ENCODE measurements around the gene CROCC2.

The CROCC2 gene

DNA sequence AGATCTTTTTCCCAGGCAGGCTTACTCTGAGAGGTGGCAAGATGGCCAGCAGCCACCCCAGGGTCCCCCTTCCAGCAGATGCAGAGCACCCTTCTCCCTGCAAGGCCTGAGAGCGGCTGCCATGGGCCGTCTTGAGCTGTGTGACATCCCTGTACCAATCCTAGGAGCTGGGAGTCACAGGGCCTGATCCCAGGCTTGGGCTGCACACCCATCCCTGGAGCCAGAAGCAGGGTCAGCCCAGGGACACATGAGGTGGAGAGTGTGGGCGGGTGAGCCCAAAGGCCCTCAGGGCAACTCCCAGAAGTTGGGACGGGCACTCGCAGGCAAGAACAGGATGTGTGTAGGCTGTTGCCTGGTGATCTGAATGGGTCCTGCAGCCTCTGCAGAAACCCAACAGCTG is 40.5 kb downstream of the CROCC2 start:
- peak; percentile 57 for DNase-seq

DNA sequence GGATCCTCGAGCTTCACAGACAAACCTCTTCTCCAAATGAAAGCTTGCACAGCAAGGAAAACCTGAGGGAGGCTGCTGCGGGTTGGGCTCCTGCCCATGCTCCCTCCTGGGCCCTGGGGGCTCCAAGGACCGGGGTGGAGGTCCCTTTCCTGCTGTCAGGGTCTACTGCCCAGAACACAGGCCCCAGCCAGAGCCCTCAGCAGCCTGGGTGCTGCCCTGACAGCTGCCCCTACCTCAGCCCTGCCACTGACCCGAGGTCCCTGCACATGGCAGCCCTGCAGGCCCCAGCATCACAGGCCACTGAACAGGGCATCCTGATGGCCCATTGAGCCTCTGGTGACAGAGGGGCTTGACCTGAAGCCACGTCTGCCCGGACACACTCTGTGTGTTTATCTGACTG is 41.0 kb downstream of the CROCC2 start:
- no peak for DNase-seq

DNA sequence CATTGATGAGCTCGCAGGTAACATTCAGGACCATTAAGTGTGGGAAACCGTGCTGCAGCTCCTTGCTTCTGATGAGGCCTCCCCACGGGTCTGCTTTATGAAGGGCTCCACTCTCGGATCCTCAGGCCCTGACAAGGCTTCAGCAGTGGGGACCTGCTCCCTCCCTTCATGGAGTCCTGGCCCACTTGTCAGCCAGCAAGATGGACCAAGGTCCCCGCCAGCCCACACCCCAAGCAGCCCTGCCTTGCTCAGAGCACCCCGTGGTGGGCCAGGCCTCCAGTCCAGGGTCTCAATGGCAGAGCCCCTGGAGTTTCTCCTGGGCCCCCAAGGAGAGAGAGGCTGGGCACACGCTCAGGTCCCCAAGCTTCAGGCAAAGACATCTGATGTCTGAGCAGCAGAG is 41.5 kb downstream of the CROCC2 start:
- DNase-seq: no peak

DNA sequence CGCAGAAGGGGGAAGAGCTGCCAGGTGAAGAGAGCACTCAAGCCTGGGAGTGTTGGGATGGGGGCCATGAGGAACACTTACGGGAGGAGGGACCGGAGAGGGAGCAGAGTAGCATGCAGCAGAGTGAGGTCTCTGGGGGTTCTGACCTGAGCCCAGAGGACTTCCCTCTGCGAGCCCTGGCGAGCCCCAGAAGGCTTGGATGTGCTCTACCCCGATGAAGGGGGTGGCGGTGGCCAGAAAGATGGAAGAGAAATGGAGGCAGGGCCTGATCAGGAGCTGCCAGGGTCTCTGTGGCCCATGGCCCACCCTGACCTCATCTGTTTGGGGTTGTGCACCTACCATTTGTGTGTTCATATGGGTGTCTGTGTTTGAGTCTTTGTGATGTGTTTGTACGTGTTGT is 42.0 kb downstream of the CROCC2 start:
- DNase-seq: no peak

DNA sequence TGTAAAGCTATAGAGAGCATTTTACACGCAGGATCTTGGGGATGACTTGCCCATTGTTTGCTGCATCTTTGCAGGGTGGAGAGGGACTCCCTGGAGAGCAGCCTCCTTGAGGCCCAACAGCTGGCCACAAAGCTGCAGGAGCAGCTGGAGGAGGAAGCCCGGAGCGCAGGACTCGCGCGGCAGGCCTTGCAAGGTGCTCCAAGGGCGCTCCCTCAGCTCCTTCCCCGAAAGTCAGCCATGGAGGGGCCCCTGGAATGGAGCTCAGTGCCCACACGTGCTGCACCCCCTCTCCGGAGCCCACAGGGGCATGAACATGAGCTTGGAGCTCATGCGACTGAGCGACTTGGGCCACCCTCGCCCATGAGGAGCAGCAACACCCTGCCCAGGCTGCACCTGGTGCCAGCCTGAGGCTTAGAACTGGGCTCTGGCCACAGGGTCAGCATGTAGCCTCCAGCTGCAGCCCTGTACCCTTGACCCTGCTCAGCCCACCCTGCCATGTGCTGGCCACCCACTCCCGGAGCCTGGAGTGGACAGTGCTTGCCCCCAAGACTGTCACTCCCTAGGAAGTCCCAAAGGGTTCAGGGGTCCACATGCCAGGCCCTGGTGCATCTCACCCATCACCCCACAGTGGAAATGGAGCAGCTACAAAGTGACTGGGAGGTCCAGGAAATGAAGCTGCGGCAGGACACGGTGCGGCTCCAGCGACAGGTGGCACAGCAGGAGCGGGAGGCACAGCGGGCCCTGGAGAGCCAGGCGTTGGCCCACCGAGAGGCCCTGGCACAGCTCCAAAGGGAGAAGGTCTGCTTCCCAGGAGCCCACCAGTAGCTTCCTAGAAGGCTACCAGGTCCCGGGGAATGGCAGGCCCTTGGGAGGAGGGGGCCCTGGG is 43.0 kb downstream of the CROCC2 start:
- no peak for DNase-seq

DNA sequence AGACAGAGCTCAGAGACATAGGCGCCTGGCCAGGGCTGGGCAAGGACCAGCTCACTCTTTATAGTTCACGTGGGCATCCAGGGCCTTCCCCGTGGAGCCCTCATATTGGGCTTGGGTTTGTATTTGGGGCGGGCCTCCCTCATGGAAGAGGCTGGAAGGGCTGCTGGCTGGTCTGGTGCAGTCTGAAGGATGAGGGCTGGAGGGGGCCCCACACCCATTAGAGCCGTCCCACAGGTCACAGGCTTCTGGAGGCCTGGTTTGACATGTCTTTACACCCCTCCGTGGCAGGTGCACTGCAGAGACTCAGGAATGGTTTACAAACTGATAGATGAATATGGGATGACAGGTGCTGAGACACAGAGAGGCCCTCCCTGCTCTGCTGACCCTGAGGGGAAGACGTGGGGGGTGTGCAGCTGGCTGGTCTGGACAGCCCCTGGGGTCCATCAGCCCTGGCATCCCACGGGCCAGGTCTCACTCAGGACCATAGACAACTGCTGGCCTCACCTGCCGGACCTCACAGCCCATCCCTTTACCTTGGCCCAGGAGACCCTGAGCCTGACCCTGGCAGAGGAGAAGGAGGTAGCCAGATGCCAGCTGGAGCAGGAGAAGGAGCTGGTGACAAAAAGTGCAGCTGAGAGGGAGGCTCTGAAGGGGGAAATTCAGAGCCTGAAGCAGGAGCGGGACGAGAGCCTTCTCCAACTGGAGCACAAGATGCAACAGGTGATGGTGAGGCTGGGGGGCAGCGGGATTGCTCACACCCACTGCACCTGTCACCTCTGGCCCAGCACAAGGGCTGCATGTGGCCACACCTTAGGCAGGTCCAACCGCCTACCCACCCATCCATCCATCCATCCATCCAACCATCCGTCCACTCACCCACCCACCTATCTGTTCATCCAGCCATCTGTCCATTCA is 43.9 kb downstream of the CROCC2 start:
- DNase-seq: no peak

DNA sequence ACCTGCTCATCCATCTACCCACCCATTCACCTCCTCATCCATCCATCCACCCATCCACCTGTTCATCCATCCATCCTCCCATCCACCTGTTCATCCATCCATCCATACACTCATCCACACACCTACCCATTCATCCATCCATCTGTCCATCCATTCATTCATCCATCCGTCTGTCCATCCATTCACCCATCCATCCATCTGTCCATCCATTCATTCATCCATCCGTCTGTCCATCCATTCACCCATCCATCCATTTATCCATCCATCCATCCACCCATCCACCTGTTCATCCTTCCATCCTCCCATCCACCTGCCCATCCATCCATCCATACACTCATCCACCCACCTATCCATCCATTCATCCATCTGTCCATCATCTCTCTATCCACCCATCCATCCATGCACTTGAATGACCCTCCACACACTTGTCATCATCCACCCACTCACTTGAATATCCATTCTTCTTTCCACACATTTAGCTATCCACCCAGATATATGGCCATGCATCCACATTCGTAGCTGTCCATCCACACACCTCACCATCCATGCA is 45.0 kb downstream of the CROCC2 start:
- no peak for DNase-seq

DNA sequence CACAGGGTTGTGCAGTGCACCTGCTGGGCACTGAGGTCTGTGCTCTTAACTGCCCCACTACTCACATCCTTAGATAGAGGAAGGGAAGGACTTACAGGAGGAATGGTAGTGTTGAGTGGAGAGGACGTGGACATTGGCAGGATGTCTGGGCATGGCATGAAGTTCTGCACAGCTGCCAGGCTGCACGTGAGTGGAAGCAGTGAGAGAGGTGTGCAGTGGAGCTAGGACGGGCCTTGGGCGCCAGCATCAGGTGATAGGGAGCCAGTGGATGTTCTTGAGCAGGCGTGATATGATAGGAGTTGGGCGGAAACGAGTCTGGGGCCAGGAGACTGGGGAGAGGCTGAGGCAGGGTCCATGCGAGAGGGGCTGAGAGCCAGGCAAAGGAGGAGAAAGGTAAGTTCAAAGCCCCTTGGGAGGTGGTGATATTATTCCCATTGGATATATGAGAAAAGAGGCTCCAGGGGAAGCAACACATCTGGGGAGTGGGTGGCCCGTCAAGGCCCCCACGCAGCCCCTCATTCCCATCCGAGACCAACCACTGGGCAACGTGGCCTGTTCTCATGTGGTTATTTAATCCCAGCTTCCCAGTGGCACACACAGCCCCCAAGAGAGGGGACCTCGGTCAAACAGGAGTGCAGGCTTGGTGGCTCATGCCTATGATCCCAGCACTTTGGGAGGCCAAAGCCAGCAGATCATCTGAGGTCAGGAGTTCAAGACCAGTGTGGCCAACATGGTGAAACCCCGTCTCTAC is 46.5 kb downstream of the CROCC2 start:
- DNase-seq: no peak

DNA sequence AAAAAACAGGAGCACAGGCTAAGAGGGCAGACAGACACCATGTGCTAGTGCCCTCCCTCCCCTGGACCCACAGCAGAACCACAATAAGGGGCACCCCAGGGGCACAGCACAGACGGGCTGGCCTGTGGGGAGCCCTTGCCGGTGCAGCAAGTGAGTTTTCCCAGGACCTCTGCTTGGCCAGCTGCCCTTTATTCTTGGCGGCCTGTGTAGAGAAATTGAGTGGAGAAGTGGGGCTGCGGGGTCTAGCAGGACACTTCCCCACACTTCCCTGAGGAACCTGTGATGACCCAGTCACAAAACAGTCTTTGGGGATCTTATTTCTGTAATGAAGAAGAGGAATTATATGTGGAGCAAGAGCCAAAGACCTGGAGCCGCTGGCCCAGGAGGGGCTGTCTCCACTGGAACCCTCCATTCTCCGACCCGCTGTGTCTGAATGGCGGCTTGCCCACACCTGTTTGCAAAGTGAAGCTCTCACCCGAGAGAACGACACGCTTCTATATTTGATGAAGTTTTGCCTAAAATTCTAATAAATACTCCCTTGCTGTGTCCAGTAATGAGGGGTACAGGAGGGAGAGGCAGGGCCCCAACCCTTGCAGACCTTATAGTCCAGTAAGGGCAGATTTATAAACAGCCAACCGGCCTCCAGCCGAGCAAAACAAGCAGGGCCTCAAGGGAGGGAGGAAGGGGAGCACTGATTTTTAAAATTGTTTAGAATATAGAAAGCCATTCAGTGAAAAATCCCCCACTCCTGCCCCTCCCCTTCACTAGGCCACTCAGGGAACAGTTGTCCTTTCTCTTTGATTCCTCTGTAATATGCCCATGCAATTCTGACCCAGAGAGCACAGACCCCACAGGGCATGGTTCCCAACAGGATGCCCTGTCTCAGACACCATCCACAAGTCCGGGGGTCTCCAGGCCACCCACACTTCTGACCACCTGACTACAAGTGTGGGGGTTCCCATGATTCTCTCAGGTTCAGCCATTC is 47.6 kb downstream of the CROCC2 start:
- no peak for DNase-seq

DNA sequence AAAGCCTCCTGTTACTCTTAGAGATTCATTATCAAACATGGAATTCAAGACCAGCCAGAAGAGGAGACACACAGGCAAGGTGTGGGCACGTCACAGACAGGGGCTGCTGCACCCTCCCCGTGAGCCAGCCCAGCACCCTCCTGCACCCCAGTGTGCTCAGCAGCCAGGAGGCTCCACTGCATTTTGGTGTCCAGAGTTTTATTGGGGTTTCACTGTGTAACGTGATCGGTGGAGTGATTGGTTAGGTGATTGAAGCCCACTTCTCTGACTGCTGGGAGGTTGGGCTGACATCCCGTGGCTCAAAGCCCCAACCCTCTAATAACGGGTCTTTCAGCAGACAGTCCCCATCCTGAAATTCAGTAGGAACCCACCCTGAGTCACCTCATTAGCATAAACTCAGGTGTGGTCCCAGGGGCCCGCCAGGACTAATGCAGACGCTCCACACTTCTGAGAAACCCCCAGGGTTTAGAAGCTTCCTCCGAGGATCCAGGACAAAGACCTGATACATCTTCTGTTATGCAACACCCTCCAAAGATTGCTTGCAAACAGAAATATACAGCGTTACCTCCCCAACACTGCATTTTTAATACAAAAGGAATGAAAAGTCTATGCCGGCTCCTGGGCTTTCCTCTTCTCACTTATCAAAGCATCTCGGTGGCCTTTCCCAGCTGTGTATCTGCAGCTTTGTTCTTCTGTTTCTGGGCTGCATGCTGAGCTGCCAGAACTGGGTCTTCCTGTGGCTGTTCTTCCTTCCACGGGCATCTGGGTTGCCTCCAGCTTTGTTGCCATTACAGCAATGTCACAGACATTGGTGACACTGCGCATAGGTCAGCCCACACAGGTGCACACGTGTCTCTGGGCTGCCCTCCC is 48.5 kb downstream of the CROCC2 start:
- DNase-seq: no peak

DNA sequence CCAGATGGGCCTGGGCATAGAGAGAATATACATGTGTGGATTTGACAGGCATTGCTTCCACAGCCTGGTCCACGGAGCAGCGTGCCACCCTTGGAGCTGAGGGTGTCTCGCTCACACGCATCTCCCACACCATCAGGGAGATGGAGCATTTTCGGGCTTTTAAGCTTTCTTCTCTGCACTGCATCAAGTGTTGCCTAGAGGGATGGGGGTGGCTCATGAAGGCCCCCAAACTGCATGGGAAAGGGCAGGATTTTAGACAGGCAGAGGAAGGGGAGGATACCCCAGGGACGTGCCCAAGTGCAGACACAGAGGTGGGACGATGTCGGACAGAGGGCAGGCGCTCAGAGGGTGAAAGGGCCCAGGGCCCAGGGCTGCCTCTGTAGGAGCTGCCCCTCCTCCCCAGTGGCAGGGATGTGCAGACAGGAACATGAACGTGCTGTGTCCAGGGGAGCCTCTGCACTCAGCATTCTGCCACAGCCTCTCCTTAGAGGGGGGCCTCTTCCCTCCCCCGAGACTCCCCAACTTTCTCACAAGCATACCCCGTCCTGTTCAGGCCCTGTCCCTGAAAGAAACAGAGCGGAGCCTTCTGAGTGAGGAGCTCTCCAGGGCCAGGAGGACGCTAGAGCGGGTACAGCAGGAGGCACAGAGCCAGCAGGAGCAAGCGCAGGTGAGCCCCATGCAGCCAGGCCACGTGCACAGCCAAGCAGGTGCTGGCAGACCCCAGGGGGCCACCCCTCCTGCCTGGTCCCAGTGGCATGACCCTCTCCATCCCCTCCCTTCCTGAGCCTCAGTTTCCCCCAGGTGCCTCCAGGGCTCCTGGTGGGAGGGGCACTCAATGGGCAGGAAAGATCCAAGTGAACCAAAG is 49.4 kb downstream of the CROCC2 start:
- no peak for DNase-seq

DNA sequence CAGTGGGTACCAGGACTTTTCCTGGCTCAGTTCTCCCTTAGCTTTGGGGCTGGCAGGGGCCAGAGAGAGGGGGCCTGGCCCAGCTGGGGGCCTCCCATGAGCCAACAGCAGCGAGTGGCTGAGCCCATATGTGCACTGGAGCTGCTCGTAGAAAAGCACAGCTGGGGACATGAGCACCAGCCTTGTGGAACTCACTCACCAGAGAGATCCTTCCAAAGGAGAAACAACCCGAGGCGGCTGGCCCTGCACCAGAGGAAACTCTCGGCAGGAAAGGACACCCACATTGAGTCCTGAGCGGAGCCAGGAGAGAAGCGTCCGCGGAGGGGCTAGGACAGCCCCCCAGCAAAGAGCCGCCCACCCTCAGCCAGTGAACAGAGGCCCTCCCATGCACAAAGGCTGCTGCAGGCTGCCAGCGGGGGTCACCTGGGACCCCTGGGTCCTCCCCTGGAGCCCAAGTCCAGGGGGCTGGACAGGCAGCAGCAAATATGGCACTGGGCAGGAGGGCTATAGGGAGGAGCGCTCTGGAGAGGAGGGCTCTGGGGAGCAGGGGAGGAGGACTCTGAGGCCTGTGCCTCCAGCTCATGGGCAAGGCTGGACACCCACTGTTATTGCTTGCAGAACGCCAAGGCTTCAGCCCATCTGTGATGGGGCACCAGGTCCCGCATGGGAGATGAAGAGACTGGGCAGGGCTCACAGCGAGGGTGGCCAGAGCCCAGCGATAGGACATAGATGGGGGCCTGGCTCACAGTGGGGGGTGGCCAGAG is 50.2 kb downstream of the CROCC2 start:
- no peak for DNase-seq

DNA sequence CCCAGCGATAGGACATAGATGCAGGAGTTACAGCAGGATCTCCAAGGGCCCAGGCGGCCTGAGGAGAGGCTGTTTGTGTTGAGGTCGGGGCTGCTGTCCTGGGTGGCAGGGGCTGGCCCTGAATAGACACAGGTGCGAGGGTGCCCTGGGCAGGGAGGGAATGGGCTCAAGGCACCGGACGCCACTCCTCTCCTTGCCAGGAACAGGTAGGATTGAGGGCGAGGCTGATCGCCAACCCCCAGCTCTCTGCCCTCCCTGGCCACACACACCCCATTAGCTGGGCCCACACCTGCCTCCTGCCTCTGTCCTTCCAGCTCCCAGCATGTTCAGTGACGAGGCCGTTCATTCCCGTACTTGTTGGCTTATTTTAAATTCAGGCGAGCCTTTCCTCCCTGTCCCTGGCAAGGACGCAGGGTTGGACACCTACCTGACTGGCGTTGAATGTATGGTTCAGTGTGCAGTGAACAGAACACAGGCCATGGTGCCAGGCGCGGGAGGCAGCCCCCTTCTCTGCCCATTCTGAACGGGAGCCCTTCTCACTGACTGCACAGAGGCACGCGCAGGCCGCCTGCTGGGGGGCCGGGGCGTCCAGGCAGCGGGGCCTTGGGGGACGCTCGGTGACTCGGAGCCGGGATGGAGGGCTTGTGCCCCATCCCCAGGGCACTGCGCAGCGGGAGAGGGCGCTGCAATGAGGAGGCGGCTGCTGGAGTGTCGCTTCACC is 51.0 kb downstream of the CROCC2 start:
- no peak for DNase-seq

DNA sequence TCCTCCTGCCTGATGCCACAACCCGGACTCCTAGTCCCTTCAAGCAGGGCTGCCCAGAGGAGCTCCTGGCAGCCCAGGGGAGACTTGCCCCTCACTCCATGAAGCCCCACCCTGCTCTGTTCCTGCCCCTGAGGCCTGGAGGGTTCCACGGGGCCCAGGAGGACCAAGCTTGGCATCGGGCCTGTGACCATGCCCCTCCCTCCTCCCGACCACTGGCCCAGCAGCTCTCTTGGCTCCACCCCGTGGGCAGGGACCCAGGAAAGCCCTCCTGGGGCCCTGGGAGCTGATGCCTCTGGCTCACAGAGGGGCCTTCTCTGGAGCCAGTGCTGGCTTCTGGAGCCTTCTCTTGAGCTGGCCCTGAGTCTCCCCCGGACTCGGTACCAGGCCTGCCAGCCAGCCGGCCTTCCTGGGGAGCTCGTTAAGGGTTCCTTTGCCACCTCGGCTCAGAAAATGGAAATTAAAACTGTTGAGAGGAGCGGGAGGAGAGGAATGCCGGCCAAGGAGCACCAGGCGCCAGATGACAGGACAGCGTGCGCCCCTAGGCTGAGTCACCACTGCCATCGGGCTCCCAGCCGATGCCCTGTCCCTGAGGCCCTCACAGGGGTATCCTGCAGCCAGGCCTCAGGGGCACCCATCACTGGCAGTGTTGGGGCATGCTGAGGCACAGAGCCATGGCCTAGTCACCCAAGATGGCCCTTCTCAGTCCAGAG is 51.7 kb downstream of the CROCC2 start:
- DNase-seq: no peak

DNA sequence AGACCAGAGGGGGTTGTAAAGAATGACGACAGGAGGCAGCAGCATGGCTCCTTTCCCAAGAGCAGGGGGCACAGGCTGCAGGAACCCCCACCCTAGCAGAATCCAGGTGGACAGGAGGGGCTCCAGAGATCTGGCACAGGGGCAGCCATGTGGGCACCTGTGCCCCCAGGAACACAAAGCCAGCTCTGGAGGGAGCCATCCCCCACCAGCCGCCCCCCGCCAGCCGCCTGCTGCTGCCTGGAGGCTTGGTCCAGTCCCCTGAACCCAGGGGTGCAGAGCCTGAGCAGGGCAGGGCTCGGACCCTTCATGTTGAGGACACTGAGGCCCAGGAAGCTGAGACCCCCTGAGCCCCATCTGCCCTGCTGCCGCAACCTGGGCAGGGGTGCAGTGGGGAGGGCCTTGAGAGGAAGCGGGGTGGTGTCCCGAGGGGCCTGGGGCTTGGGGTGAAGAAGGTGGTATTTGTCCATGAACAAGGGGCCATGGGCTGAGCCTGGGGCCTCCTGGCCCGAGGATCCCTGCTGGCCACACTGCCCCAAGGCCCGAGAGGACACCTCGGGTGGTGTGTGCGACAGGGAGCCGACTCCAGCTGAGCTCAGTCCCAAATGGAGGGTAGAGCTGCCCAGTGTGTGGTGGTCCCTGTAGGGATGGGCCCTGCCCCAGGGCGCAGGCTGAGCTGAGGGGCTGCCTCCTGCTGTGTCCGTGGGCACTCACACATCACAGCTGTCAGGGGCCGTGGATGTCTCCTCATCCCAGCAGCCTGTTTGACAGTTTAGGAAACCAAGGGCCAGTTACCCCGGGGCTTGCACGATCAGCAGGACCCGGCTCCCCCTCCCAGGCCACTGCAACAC is 52.5 kb downstream of the CROCC2 start:
- DNase-seq: no peak

DNA sequence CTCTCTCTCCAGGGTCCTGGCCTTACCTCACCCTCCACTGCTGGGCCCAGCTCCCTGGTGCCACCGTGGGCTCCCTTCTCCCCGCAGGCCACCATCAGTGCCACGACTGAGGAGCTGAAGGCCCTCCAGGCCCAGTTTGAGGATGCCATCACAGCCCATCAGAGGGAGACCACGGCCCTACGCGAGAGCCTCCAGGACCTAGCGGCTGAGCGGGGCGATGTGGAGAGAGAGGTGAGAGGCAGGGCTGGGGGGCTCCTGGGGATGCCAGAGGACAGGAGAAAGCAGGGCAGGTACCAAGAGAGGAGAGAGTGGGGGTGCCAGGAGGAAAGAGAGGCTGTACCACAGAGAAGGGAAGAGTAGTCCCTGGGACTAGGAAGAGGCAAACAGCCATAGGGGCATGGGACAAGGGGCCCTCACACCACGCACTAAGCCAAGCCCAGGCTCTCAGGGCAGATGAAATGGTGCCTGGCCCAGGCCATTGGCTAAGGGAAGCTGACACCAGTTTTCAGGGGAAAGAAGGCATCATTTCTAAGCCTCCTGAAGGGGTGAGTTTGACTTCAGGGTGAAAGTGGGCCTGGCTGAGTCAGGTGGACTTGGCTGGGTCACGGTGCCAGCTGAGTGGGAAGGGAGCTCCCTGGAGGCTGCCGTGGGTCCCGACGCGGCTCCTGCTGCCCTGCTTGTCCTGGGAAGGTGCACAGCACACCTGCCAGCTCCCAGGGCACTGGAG is 53.2 kb downstream of the CROCC2 start:
- no peak for DNase-seq

Data from EL (cell line).